HL-60 (cell line): ENCODE results near the gene TRIM14.

ENCODE experiments used
- DNase-seq, 2 experiments: peaks; one replicate each; pipeline ENCODE4 v3.0.0-alpha.2; 2010 to 2020; ENCODE audit warnings: low read depth in 1 of 2, low spot score in 1 of 2
- H3K27ac ChIP-seq: fragments of 250-450 bp; sonication (Bioruptor Pico); replicated peaks from 2 replicates; pipeline ENCODE4 v1.5.1; 2020; ENCODE audit warnings: mild to moderate bottlenecking, moderate library complexity
- H3K27me3 ChIP-seq: fragments of 250-450 bp; sonication (Bioruptor Pico); 2 replicates; pipeline ENCODE4 v1.5.1; 2021; ENCODE audit warnings: mild to moderate bottlenecking, moderate library complexity; ENCODE audit not compliant: insufficient read depth, poor library complexity, severe bottlenecking
- H3K4me3 ChIP-seq: replicated peaks from 2 replicates; pipeline ENCODE4 v1.5.1; 2011; ENCODE audit warnings: mild to moderate bottlenecking, control low read depth, low read length; ENCODE audit not compliant: insufficient read depth
- GABPA ChIP-seq: IDR thresholded peaks from 2 replicates; pipeline ENCODE4 v1.6.1; 2012; ENCODE audit warnings: low read depth
- POLR2AphosphoS5 ChIP-seq: IDR thresholded peaks from 2 replicates; pipeline ENCODE4 v1.6.1; 2012; ENCODE audit warnings: low read depth
- SPI1 ChIP-seq: IDR thresholded peaks from 2 replicates; pipeline ENCODE4 v1.6.1; 2012; ENCODE audit warnings: low read depth, mild to moderate bottlenecking, borderline replicate concordance
- TF ChIP-seq, protein P1 (sequence below): IDR thresholded peaks from 2 replicates; pipeline ENCODE4 v1.6.1; 2012; ENCODE audit warnings: low read depth; ENCODE audit not compliant: insufficient replicate concordance
- TF ChIP-seq, protein P2 (sequence below): IDR thresholded peaks from one replicate; pipeline ENCODE4 v1.5.1; 2011; ENCODE audit warnings: low read length, control low read depth, inconsistent platforms; ENCODE audit not compliant: insufficient read depth

TRIM14 gene

DNA sequence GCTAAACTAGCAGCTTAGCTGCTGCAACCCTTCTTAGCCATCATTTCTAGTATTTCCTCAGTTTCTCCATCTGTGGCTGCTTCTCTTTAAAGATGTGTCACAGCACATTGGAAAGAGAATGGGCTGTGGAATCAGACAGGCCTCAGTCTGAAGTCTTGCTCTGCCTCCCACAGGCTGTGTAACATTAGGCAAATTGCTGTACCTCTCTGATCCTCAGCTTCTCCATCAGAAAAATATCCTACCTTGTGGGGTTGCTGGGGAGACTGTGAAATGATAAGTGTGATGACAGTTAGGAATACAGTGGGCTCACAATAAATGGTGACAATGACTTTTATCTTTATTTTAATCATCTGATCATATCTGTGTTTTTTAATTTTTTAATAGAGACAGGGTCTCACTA lies 17.5 kb upstream of the TRIM14 start:
- H3K27me3 ChIP-seq = no peaks in the 10 kb centered on the region
- DNase-seq = no peak
- no peak overlapping the region for H3K4me3 ChIP-seq
- no peak overlapping the region for H3K27ac ChIP-seq
- TF ChIP-seq, protein P1, sequence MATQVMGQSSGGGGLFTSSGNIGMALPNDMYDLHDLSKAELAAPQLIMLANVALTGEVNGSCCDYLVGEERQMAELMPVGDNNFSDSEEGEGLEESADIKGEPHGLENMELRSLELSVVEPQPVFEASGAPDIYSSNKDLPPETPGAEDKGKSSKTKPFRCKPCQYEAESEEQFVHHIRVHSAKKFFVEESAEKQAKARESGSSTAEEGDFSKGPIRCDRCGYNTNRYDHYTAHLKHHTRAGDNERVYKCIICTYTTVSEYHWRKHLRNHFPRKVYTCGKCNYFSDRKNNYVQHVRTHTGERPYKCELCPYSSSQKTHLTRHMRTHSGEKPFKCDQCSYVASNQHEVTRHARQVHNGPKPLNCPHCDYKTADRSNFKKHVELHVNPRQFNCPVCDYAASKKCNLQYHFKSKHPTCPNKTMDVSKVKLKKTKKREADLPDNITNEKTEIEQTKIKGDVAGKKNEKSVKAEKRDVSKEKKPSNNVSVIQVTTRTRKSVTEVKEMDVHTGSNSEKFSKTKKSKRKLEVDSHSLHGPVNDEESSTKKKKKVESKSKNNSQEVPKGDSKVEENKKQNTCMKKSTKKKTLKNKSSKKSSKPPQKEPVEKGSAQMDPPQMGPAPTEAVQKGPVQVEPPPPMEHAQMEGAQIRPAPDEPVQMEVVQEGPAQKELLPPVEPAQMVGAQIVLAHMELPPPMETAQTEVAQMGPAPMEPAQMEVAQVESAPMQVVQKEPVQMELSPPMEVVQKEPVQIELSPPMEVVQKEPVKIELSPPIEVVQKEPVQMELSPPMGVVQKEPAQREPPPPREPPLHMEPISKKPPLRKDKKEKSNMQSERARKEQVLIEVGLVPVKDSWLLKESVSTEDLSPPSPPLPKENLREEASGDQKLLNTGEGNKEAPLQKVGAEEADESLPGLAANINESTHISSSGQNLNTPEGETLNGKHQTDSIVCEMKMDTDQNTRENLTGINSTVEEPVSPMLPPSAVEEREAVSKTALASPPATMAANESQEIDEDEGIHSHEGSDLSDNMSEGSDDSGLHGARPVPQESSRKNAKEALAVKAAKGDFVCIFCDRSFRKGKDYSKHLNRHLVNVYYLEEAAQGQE = no peak
- TF ChIP-seq SPI1 (no peak), POLR2AphosphoS5 (no peak), GABPA (no peak)
- TF ChIP-seq, protein P2, sequence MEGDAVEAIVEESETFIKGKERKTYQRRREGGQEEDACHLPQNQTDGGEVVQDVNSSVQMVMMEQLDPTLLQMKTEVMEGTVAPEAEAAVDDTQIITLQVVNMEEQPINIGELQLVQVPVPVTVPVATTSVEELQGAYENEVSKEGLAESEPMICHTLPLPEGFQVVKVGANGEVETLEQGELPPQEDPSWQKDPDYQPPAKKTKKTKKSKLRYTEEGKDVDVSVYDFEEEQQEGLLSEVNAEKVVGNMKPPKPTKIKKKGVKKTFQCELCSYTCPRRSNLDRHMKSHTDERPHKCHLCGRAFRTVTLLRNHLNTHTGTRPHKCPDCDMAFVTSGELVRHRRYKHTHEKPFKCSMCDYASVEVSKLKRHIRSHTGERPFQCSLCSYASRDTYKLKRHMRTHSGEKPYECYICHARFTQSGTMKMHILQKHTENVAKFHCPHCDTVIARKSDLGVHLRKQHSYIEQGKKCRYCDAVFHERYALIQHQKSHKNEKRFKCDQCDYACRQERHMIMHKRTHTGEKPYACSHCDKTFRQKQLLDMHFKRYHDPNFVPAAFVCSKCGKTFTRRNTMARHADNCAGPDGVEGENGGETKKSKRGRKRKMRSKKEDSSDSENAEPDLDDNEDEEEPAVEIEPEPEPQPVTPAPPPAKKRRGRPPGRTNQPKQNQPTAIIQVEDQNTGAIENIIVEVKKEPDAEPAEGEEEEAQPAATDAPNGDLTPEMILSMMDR = no peak

DNA sequence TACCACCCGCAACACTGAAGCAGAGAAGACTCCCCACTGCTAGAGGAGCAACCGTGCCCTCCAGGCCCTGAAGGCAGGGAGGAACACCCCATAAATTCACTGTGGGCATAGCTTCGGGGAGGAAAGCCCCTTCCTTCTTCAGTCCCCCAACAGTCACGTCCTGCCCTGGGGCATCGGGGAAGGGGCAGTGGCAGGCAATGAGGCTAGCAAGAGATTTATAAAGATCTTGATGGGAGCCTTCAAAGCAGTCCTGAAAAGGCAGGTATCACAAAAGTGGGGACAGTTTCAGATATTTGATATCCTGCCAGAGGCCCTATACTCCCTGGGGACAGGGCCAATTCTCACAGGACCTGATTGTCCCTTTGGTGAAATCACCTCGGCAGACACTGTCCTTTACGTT lies 16.9 kb upstream of the TRIM14 start:
- Histone ChIP-seq H3K4me3 (no peak overlapping the region), H3K27me3 (no peaks in the 10 kb centered on the region), H3K27ac (no peak overlapping the region)
- no peak for DNase-seq
- TF ChIP-seq, protein P1 = no peak
- TF ChIP-seq SPI1 (no peak), GABPA (no peak)

DNA sequence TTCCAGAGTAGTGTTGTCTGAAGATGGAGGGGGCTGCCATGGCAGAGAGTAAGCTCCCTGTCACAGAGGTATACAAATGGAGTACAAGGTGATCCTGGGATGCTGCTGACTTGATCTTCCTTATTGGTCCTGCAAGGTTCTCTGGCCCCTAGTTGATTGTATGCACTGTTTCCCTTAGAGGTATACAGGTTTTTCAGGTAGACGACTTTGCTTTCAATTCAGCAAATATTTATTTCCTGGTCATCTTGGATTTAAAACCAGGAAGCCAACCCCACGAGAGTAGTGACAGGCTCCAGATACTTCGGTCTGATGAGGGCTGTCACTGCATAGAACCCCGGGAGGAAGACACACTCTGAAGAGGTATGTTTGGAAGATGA lies 16.5 kb upstream of the TRIM14 start:
- TF ChIP-seq, protein P2 = no peak
- no peak for TF ChIP-seq POLR2AphosphoS5
- Histone ChIP-seq H3K27me3 (no peaks in the 10 kb centered on the region), H3K27ac (no peak overlapping the region), H3K4me3 (no peak overlapping the region)
- DNase-seq = no peak

DNA sequence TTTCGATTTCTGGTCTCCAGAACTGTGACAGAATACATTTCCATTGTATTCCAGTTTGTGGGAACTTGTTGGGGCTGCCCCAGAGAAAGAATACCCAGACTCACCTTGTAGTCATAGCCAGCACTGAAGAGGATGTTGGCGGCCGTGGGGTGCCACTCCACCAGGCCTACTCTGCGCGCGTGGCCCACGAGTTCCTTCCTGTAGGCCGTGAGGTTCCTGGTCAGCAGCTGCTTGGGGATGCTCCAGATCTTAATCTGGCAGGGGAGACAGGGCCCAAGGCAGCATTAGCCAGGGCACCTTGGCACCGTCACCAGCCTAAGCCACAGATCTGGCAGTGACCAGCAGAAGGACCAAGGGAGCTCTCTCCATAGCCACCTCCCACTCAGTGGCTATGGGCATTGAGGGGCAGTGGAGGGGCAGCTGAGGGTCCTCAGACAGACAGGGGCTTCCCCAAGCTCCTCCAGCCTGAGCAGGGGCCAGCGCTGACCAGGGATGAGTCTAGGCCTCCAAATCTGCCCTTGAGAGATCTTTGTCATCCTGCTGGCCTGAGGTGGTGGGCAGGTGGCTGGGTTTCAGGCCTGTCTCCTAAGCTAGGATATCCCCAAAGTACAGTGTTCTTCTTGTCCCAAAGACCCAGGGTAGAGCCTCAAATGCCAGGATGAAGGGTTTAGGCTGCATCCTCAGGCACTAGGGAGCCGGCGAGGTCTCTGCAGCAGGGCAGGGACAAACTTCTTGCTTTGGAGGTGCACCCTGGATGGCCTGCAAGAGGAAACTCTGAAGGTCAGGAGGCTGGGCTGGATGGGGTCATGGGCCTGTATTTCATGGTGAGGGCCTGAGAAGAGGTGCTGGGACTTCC lies 15.9 kb upstream of the TRIM14 start:
- DNase-seq = no peak
- Histone ChIP-seq H3K4me3 (no peak overlapping the region), H3K27ac (no peak overlapping the region), H3K27me3 (no peaks in the 10 kb centered on the region)
- TF ChIP-seq POLR2AphosphoS5 (no peak), SPI1 (no peak), GABPA (no peak)
- TF ChIP-seq, protein P2 = no peak
- TF ChIP-seq, protein P1 = no peak
